SK-N-SH (cell line): ENCODE results near the gene SLN.

Experiments used
- EP300 ChIP-seq, 2 experiments: IDR thresholded peaks; 2 replicates each; pipeline versions ENCODE4 v1.4.0 to v1.6.1; 2012; ENCODE audit warnings: borderline replicate concordance in 1 of 2, low read depth in 1 of 2, low read length in 1 of 2
- FOXM1 ChIP-seq: IDR thresholded peaks from 2 replicates; pipeline ENCODE4 v1.4.0; 2012; ENCODE audit warnings: low read depth, mild to moderate bottlenecking
- TF ChIP-seq, protein P1 (sequence below): fragments of 200-600 bp; sonication (generic); IDR thresholded peaks from 2 replicates; pipeline ENCODE4 v1.6.1; 2017; ENCODE audit warnings: antibody characterized with exemption, mild to moderate bottlenecking, moderate library complexity

DNA sequence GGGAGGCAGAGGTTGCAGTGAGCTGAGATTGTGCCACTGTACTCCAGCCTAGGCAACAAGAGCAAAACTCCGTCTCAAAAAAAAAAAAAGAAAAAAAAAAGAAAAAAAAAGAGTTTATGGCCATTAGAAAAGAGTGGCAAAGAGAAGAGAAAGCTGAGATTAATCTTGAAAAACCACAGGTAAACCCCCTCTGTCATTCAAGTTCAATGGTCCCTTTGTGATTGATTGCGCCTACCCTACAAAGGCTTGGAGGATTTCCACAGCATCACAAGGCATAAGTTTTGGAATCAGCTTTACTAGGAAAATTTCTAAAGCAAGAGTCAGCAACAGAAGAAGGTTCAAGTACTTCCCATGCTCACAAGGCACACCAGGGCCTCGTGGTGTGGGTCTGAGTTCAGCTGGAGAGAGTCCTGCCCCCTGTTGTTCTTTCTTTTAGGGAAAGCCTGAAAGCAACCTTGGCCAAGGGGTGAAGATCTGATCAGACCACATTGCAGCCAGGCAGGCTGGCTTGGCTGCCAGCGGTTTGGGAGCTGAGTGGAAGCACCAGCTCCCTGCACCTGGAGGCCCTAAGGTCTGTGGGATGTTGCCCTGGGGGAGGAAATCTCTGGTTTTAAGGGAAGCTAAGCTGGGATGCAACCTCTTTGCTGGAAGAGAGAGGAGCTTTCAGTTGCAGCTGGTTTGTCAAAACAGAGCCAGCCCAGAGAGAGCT is 41.8 kb downstream of the SLN start:
- TF ChIP-seq, protein P1, sequence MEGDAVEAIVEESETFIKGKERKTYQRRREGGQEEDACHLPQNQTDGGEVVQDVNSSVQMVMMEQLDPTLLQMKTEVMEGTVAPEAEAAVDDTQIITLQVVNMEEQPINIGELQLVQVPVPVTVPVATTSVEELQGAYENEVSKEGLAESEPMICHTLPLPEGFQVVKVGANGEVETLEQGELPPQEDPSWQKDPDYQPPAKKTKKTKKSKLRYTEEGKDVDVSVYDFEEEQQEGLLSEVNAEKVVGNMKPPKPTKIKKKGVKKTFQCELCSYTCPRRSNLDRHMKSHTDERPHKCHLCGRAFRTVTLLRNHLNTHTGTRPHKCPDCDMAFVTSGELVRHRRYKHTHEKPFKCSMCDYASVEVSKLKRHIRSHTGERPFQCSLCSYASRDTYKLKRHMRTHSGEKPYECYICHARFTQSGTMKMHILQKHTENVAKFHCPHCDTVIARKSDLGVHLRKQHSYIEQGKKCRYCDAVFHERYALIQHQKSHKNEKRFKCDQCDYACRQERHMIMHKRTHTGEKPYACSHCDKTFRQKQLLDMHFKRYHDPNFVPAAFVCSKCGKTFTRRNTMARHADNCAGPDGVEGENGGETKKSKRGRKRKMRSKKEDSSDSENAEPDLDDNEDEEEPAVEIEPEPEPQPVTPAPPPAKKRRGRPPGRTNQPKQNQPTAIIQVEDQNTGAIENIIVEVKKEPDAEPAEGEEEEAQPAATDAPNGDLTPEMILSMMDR: no peak
- TF ChIP-seq FOXM1 (no peak), EP300 (IDR thresholded peaks at IDR 0.05; ENCODE audit: borderline replicate concordance in 1 of 2, low read depth in 1 of 2, low read length in 1 of 2) (no peak)
